GM21786 (cell line): ENCODE data around the gene SLC9A3.
"Not testable (repeated sequence)": the region's sequence is repeated elsewhere in the genome, so short reads cannot be mapped to it uniquely, and the experiment has no call there.

Source experiments
- ATAC-seq: cut with Tn5 transposase; IDR thresholded peaks from one replicate; pipeline ENCODE4 v1.9.1; 2021; ENCODE audit not compliant: unreplicated experiment

SLC9A3 gene

GRCh38 chr5:477871-478270, 46.4 kb downstream of the SLC9A3 start:
- ATAC-seq, result no peak

- ATAC-seq, result no peak
These were observed 47.0 kb downstream of the SLC9A3 start for GRCh38 chr5:477247-477646.

- ATAC-seq, result no peak
These were observed 47.5 kb downstream of the SLC9A3 start for GRCh38 chr5:476814-477175.

- no peak for ATAC-seq
These were observed 48.0 kb downstream of the SLC9A3 start for GRCh38 chr5:476102-476813.

- no peak for ATAC-seq
These were observed 48.5 kb downstream of the SLC9A3 start for GRCh38 chr5:475704-476101.

GRCh38 chr5:474840-475661, 49.2 kb downstream of the SLC9A3 start:
- ATAC-seq, result no peak

- ATAC-seq, result not testable (repeated sequence)
These were observed 49.9 kb downstream of the SLC9A3 start for GRCh38 chr5:474232-474839.

GRCh38 chr5:473551-474192, 50.6 kb downstream of the SLC9A3 start:
- peak; percentile 28 for ATAC-seq

GRCh38 chr5:472656-473550, 51.3 kb downstream of the SLC9A3 start:
- ATAC-seq, result peak; percentile 59

- ATAC-seq, result peak; percentile 6
These were observed 52.1 kb downstream of the SLC9A3 start for GRCh38 chr5:472076-472655.

- ATAC-seq, result no peak
These were observed 52.5 kb downstream of the SLC9A3 start for GRCh38 chr5:471750-472058.

- no peak for ATAC-seq
These were observed 53.1 kb downstream of the SLC9A3 start for GRCh38 chr5:470961-471749.

GRCh38 chr5:469752-470483, 54.3 kb downstream of the SLC9A3 start:
- no peak for ATAC-seq

GRCh38 chr5:468401-468800, 55.8 kb downstream of the SLC9A3 start:
- no peak for ATAC-seq

GRCh38 chr5:466661-467310, 57.5 kb downstream of the SLC9A3 start:
- ATAC-seq, result no peak

- ATAC-seq, result no peak
These were observed 58.5 kb downstream of the SLC9A3 start for GRCh38 chr5:465591-466403.

- no peak for ATAC-seq
These were observed 59.2 kb downstream of the SLC9A3 start for GRCh38 chr5:464843-465590.
